Ishikawa (cell line): Measurements from ENCODE around the gene TMEFF1.

Source experiments
- CEBPB ChIP-seq: IDR thresholded peaks from 2 replicates; pipeline ENCODE4 v1.6.1; 2012
- CREB1 ChIP-seq: IDR thresholded peaks from 2 replicates; pipeline ENCODE4 v1.6.1; 2012; ENCODE audit warnings: low read depth
- EGR1 ChIP-seq: IDR thresholded peaks from 2 replicates; pipeline ENCODE4 v1.6.1; 2012
- EP300 ChIP-seq: IDR thresholded peaks from 2 replicates; pipeline ENCODE4 v1.6.1; 2012; ENCODE audit warnings: borderline replicate concordance
- FOXM1 ChIP-seq: IDR thresholded peaks from 2 replicates; pipeline ENCODE4 v1.6.1; 2012; ENCODE audit warnings: low read depth, borderline replicate concordance
- NFIC ChIP-seq: IDR thresholded peaks from 2 replicates; pipeline ENCODE4 v1.6.1; 2012
- RAD21 ChIP-seq: IDR thresholded peaks from 2 replicates; pipeline ENCODE4 v1.6.1; 2012; ENCODE audit warnings: low read depth
- TAF1 ChIP-seq: IDR thresholded peaks from 2 replicates; pipeline ENCODE4 v1.6.1; 2012; ENCODE audit warnings: low read depth, mild to moderate bottlenecking
- TCF12 ChIP-seq: IDR thresholded peaks from 2 replicates; pipeline ENCODE4 v1.6.1; 2012; ENCODE audit warnings: low read depth
- TEAD4 ChIP-seq: IDR thresholded peaks from 2 replicates; pipeline ENCODE4 v1.6.1; 2012
- YY1 ChIP-seq: IDR thresholded peaks from 2 replicates; pipeline ENCODE4 v1.6.1; 2012; ENCODE audit warnings: low read depth
- ZBTB7A ChIP-seq: IDR thresholded peaks from 2 replicates; pipeline ENCODE4 v1.6.1; 2012; ENCODE audit warnings: low read depth
- TF ChIP-seq, protein P1 (sequence below): IDR thresholded peaks from 2 replicates; pipeline ENCODE4 v1.6.1; 2012
- TF ChIP-seq, protein P2 (sequence below): IDR thresholded peaks from 2 replicates; pipeline ENCODE4 v1.6.1; 2012; ENCODE audit warnings: low read depth, mild to moderate bottlenecking
- TF ChIP-seq, protein P3 (sequence below): IDR thresholded peaks from 2 replicates; pipeline ENCODE4 v1.6.1; 2012

Gene TMEFF1

DNA sequence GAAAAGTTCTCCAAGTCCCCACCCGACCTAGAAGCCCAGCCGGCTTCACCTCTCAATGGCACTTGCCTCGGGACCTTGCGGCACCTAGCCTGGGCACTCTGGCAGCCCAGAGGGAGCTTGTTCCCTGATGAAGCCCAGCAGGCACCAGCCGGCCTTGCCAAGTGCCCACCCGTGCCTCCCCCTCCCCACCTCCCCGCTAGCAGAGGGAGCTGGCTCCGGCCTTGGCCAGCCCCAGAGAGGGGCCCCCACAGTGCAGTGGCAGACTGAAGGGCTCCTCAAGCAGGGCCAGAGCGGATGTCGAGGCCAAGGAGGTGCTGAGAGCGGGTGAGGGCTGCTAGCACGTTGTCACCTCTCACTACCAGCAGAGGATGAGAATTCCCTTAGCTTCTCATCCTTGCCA lies 67.4 kb downstream of the TMEFF1 start:
- no peak for TF ChIP-seq TEAD4
- no peak for TF ChIP-seq EP300
- TF ChIP-seq TAF1: no peak
- no peak for TF ChIP-seq NFIC
- no peak for TF ChIP-seq CEBPB
- TF ChIP-seq EGR1: no peak
- no peak for TF ChIP-seq YY1
- TF ChIP-seq ZBTB7A: no peak
- no peak for TF ChIP-seq FOXM1
- TF ChIP-seq, protein P1, sequence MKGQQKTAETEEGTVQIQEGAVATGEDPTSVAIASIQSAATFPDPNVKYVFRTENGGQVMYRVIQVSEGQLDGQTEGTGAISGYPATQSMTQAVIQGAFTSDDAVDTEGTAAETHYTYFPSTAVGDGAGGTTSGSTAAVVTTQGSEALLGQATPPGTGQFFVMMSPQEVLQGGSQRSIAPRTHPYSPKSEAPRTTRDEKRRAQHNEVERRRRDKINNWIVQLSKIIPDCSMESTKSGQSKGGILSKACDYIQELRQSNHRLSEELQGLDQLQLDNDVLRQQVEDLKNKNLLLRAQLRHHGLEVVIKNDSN: no peak
- TF ChIP-seq, protein P2, sequence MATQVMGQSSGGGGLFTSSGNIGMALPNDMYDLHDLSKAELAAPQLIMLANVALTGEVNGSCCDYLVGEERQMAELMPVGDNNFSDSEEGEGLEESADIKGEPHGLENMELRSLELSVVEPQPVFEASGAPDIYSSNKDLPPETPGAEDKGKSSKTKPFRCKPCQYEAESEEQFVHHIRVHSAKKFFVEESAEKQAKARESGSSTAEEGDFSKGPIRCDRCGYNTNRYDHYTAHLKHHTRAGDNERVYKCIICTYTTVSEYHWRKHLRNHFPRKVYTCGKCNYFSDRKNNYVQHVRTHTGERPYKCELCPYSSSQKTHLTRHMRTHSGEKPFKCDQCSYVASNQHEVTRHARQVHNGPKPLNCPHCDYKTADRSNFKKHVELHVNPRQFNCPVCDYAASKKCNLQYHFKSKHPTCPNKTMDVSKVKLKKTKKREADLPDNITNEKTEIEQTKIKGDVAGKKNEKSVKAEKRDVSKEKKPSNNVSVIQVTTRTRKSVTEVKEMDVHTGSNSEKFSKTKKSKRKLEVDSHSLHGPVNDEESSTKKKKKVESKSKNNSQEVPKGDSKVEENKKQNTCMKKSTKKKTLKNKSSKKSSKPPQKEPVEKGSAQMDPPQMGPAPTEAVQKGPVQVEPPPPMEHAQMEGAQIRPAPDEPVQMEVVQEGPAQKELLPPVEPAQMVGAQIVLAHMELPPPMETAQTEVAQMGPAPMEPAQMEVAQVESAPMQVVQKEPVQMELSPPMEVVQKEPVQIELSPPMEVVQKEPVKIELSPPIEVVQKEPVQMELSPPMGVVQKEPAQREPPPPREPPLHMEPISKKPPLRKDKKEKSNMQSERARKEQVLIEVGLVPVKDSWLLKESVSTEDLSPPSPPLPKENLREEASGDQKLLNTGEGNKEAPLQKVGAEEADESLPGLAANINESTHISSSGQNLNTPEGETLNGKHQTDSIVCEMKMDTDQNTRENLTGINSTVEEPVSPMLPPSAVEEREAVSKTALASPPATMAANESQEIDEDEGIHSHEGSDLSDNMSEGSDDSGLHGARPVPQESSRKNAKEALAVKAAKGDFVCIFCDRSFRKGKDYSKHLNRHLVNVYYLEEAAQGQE: no peak
- no peak for TF ChIP-seq RAD21
- no peak for TF ChIP-seq TCF12
- no peak for TF ChIP-seq CREB1
- TF ChIP-seq, protein P3, sequence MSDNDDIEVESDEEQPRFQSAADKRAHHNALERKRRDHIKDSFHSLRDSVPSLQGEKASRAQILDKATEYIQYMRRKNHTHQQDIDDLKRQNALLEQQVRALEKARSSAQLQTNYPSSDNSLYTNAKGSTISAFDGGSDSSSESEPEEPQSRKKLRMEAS: no peak

DNA sequence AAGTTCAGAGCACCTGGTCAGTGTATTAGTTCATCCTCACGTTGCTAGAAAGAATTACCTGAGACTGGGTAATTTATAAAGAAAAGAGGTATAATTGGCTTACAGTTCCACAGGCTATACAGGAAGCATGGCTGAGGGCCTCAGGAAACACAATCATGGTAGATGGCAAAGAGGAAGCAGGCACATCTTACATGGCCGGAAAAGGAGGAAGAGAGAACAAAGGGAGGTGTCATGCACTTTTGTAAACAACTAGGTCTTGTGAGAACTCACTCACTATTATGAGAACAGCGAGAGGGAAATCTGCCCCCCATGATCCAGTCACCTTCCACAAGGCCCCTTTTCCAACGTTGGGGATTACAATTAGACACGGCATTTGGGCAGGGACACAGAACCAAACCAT lies 76.1 kb downstream of the TMEFF1 start:
- no peak for TF ChIP-seq YY1
- TF ChIP-seq TEAD4: no peak
- TF ChIP-seq TAF1: no peak
- no peak for TF ChIP-seq FOXM1
- TF ChIP-seq EP300: no peak
- TF ChIP-seq, protein P3: no peak
- no peak for TF ChIP-seq TCF12
- TF ChIP-seq ZBTB7A: no peak
- TF ChIP-seq CEBPB: no peak
- no peak for TF ChIP-seq CREB1
- TF ChIP-seq, protein P2: no peak
- TF ChIP-seq RAD21: no peak

GRCh38 chr9:100554935-100555401 lies 82.0 kb downstream of the TMEFF1 start:
- TF ChIP-seq, protein P1: no peak
- TF ChIP-seq ZBTB7A: no peak
- no peak for TF ChIP-seq FOXM1
- no peak for TF ChIP-seq CREB1
- TF ChIP-seq TEAD4: no peak
- no peak for TF ChIP-seq CEBPB
- no peak for TF ChIP-seq EGR1
- TF ChIP-seq, protein P2: no peak
- TF ChIP-seq YY1: no peak
- no peak for TF ChIP-seq TCF12
- TF ChIP-seq TAF1: no peak
- no peak for TF ChIP-seq EP300
- TF ChIP-seq, protein P3: no peak
- no peak for TF ChIP-seq NFIC
- no peak for TF ChIP-seq RAD21

- TF ChIP-seq ZBTB7A: no peak
- no peak for TF ChIP-seq TEAD4
- no peak for TF ChIP-seq YY1
- TF ChIP-seq, protein P1: no peak
- TF ChIP-seq, protein P2: no peak
- no peak for TF ChIP-seq RAD21
- no peak for TF ChIP-seq EP300
- no peak for TF ChIP-seq FOXM1
- TF ChIP-seq NFIC: no peak
- TF ChIP-seq, protein P3: no peak
- no peak for TF ChIP-seq CEBPB
- no peak for TF ChIP-seq TAF1
- TF ChIP-seq TCF12: no peak
- TF ChIP-seq CREB1: no peak
- TF ChIP-seq EGR1: no peak
These were observed 82.5 kb downstream of the TMEFF1 start for GRCh38 chr9:100555471-100555870.
